Measurements from ENCODE around the gene PPP3CA.

Gene PPP3CA

DNA sequence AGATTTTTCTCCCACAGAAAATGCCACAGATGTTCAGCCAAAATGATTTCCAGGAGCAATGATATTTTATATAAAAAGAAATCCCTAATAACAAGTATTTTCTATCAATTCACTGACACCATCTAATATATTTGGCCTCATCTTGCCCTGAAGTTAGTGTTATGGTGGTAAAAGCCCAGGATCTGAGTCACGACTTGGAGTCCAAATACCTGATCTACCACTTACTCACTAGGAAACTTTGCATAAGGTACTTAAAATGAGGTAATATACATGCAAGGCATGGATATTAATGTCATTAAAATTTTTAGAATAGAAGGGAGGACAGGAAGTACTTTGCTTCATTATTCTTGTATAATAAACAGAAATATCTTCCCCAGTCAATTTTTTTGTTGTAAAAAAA is 16.3 kb downstream of the PPP3CA start:
- no peak for DNase-seq (ENCODE audit: low read depth in 2 of 2)

DNA sequence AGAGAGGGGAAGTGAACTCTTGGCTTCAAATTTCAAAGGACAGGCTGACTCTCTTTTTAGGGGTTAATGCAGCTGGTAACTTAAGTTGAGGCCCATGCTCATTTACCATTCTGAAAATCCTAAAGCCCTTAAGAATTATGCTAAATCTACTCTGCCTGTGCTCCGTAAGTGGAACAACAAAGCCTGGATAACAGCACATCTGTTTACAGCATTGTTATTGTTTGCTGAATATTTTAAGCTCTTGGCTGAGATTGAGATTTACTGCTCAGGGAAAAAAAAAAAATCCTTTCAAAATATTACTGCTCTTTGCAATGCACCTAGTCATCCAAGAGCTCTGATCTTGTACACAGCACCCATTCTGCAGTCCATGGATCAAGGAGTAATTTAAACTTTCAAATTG is 17.7 kb downstream of the PPP3CA start:
- DNase-seq (ENCODE audit: low read depth in 2 of 2): no peak

DNA sequence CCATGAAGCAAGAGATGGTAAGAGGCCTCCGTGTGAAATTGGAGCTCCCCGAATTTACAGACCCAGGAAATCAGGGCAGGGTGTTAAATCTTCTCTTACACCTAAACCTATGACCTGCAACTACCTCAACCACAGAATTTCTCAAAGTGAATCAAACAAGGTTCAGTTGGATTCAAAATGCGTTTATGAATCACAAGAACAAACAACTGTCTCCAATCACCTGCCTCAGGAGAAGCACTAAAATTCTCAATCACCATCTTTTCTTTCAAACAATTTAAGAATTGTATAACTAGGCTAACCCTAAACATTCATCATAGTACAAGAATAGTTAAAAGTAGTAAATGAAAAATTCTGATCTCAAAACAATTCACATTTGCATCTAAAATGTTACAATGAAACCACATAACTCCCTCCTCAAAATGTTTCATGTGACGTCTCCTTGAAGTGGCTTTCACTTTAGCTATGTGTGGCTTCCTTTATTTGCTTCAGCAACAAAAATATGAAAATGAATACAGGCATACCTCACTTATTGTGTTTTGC is 19.2 kb downstream of the PPP3CA start:
- DNase-seq (ENCODE audit: low read depth in 2 of 2): no peak

DNA sequence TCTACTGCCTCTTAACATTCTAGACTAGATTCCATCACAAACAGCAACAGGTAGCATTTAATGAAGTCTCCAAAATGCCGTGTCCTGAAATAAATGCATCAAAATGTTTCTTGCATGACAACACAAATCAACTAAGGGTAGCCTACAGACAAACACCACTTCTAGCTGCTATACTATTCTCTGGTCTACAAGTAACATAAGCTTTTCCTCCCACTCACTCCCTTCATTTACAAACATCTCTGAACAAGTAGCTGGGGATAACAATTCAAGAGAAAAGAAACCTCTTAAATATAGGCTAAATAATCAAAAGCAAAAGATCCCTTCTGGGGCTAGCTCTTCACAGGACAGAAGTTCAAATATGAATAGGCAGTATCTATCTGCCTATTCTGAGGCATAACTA is 20.8 kb downstream of the PPP3CA start:
- no peak for DNase-seq (ENCODE audit: low read depth in 2 of 2)

DNA sequence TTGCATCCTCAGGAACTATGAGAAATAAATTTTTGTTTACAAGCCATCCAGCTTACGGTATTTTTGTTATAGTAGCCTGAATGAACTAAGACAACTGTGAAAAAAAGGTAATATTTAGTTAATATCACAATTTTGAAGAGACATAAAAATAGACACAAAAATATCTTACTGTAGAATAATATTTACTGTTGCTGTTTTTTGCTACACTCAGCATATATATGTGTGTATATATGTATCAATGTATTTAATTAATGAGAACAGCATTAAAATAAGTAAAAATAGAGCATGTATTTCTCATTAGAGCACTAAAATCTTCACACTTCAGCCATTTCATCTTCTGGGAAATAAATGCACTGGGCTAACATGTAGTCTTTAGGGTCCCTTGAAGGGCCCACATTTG is 24.6 kb downstream of the PPP3CA start:
- DNase-seq (ENCODE audit: low read depth in 2 of 2): no peak

DNA sequence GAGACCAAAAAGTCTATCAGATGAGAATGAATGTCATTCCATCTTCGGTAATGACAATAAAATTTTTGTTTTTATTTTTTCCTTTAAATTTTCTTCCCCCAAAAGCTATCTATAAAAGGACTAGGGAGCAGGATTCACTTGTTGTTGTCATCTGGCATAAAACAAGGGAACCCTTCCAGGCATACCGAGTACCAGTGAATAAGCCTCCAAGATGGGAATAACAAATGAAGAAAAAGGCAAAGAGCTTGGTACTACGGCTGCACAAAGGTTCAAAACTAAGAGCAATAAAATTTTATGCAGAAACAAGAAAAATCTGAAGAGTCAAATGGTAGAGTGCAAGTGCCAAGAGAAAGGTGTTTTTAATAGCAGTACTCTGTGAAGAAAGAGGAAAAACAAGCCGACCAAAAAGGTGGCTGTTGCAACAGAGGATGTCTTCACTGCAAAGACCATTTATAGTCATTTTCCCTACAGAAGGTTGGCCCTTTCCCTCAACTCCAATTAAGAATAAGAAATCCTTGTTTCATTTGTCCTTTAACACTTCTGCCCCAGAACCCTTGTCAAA is 25.8 kb downstream of the PPP3CA start:
- no peak for DNase-seq (ENCODE audit: low read depth in 2 of 2)

DNA sequence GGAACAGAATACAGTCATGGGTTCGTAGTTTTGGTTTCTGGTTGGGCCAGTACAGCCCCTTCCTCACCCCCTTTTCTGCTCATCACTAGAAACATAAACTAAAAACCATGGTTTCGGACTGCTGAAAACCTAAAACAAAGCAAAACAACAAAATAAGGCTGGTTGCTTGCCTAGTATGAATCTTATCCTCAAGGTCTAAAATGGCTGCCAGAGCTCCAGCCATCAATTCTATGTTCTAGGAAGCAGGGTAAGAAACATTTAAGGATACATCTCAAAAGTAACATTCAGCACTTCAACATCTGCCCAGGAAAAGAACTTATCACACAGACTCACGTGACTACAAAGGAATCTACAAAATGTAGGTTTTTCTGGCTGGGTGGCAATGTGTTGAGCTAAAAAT is 31.5 kb downstream of the PPP3CA start:
- no peak for DNase-seq (ENCODE audit: low read depth in 2 of 2)

DNA sequence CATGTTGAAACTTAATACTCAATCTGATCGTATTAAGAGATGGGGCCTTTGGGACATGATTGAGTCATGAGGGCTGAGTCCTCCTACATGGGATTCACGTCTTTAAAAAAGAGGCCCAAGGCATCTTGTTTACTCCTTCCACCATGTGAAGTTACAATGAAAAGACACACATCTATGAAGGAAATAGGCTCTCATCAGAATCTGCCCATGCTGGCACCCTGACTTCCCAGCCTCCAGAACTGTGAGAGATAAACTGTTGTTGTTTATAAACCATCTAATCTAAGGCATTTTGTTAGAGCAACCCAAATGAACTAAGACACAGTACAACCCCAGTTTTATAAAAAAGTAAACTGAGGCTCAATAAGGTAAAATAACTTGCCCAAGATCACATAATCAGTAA is 32.3 kb downstream of the PPP3CA start:
- DNase-seq (ENCODE audit: low read depth in 2 of 2): no peak

DNA sequence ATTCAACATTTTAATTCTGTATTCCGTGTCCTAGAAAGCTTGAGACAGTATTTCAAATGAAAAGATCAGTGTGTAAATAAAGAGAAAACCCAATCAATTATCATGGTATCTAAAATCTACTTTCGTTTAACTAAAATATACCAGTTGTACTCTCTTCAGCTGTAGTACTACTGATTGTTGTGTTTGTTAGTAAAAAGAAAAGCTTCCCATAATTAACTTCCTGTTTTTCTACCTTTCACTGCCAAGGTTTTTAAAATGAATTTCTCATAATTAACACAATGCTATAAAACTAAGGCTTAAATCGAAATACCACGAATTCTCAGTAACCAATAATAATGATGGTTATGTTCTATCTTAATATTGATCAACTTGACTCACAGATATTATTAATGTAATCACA is 37.4 kb downstream of the PPP3CA start:
- no peak for DNase-seq (ENCODE audit: low read depth in 2 of 2)

DNA sequence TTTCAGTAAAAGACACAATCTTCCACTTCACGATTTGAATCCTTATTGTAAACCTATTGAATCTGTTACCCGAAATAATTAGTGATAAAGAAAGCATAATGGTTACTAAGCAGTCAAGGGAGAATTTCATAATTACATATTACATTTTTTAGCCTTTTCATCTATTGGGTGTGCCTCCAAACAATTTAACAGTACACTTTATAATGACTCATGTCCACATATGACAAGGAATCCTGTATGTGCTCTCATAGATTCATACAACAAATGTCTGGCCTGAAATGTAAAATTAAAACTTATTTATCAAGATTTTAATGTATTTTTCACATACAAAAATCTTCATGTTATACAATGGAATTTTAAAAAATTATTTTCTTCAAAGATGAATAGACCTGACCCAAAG is 39.4 kb downstream of the PPP3CA start:
- DNase-seq (ENCODE audit: low read depth in 2 of 2): no peak

DNA sequence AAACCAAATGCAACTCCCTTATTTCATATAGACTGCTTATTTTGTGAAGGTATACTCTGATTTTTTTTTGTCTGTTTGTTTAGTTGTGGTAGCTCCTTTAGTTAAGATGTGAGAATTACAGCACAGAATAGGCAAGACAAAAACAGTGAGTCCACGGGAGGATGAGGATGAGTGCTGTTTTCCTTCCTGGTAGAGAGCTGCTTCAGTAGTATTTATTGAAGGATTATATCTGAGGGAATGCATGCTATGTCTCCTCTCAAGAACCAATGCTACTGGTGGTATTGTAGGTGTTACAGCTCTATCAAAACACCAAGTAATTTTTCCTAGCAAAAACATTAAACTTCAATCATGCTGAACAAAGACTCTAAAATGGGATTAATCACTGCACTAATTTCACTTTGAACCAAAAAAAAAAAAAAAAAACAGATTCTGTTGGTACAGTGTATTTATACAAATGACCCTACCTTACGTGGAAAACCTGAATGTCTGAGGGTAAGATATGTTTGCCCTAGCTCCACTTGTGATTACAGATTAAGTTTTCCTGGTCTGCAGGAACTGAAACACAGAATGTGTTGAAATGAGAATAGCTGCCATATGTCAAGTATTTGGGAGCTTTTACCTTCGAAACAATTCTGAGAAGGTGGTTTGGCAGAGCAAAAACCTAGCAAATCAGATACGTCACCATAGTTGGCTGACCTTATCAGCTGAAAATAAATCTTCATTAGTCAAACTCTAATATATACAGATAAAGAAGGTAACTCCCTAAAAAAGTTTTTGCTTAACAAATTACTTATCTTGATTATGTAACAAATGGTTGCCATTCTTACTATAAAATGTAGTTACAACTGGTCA is 40.3 kb downstream of the PPP3CA start:
- no peak for DNase-seq (ENCODE audit: low read depth in 2 of 2)

DNA sequence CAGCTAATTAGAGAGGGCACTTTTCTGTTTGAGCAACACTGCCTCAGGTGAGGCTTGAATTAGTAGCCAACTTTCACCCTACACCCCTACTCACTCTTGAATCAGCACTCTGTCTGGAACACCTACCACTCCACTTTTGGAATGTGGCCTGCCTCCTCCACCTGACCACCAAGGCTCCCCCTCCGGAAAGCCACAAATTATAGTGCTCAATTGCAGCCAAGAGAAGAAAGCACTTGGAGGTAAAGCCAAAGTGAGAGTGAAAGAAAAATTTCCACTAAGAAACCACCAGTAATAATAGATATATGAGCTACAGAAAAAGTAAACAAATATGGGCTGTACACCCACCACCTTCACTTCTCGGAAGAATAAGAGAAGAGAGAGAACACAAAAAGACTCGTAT is 41.1 kb downstream of the PPP3CA start:
- DNase-seq (ENCODE audit: low read depth in 2 of 2): no peak

DNA sequence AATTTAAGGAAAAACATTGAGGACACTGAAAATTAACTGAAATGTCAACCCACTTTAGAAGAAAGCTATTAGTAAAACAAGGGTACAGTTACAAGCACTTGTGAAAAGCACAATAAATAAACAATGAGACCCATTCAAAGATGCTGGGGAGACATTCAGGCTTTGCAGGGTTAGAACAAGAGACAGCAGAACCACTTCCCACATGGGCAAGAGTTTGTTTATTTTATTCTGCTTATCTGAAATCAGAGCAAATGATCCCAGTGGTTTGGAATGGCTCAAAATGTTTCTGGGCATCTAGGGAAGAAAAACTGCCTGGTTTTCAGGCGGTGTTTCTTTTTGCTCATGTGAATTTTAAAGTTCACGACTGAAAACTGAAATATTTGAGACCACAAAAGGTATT is 42.4 kb downstream of the PPP3CA start:
- DNase-seq (ENCODE audit: low read depth in 2 of 2): no peak

DNA sequence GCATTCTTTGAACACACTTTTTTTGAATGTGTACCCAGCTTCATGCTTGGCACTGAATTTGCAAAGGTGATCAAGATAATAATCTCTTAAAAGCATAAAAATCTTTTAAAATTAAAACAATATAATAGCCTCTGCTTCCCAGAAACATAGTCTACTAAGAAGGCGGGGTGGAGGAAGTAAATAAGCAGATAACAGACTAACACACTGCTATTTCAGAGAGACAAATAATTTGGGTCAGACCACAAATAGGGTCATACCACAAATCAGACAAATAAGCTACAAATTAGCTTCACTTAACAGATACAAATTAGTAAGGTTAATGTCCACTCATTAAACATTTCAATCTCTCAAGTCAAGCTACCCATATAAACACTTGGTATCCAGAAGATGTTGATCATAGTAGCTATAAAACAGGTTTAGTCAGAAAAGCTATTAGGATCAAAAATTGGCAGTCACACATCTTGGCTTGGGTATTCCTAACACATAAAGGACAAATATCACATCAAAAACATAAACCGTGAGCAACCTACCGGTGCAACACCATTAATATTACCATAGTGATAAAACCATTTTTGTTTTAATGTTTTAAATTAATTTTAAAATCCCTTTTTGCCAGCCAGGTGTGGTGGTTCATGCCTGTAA is 47.3 kb downstream of the PPP3CA start:
- DNase-seq (ENCODE audit: low read depth in 2 of 2): no peak

DNA sequence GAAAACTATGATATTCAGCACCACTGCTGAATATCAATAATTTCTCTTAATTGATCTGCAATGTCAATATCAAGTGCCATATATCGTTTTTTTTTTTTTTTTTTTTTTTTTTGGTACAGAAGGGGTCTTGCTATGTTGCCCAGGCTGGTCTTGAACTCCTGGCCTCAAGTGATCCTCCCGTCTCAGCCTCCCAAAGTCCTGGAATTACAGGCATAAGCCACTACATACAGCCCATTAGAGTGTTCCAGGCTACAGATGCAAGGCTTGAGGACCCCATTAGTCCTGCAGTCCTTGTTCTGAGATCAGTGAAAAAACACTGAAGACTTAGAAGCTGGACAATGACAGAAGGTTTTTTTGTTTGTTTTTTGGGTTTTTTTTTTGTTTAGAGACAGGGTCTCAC is 48.3 kb downstream of the PPP3CA start:
- DNase-seq (ENCODE audit: low read depth in 2 of 2): no peak

DNA sequence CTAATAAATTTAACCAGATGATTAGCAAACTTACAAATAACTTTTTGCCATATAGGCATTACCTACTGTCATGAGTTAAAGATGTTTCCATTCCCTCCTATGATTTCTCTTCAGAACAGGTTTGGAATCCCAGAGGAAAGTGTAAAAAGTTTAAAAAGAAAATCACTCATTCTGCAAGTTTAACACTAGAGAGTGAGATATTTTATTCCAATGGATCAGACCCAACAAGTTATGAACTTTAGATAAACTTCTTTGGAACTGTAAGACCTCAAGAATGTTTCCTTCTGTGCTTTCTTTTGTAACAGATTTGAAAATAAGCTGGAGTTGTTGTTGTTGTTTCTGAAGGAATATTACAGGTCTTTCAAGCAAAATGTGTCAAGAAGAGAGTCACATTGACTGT is 51.6 kb downstream of the PPP3CA start:
- DNase-seq (ENCODE audit: low read depth in 2 of 2): no peak

DNA sequence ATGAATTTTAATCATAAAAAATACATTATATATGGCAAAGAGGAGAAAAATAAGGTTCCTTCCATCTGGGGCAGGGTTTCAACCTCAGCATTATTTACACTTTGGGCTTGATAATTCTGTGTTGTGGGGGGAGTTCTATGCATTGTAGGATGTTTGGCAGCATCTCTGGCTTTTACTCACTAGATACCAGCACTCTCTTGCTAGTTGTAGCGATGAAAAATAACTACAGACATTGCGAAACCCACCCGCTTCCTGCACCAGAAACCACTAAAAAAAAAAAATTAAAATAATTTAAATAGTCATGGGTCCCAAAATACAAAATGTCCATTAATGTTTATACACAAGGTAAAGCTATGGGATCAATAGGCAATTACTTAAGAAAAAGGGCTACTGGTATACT is 52.7 kb downstream of the PPP3CA start:
- DNase-seq (ENCODE audit: low read depth in 2 of 2): no peak

DNA sequence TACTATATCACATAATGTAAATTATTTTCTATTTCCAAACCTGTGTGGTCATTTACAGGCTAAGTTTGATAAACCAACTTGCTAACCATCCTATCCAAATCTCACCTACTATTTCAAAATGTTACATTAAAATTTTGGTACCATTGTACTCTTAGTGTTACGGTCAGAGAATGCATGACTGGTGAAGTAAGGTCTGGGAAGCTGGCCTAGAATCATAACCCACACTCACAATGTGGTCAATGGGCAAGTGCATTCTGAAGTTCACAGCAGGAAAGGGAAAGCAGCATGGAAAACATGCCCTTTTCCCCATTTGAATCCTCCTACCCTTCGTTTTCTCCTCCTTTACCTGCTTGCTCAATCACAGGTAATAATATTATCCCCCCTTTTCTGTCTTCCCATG is 54.4 kb downstream of the PPP3CA start:
- no peak for DNase-seq (ENCODE audit: low read depth in 2 of 2)

DNA sequence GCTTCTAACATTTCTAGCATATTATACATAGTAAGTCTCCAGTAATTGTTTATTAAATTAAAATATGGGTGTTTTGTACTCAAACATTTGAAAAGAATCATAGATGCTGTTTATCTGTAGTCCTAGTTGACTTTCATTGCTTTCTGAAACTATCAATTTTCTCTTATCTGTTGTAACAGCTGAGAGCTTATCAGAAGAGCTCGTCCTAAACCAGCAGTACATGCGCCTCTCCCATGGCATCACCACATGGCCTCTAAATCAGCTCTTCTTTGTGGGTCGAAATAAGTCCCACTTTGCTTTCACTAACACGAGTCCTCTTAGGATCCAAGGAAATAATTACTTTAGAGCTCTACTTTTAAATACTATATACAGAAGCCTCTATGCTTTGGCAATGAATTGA is 55.1 kb downstream of the PPP3CA start:
- no peak for DNase-seq (ENCODE audit: low read depth in 2 of 2)

DNA sequence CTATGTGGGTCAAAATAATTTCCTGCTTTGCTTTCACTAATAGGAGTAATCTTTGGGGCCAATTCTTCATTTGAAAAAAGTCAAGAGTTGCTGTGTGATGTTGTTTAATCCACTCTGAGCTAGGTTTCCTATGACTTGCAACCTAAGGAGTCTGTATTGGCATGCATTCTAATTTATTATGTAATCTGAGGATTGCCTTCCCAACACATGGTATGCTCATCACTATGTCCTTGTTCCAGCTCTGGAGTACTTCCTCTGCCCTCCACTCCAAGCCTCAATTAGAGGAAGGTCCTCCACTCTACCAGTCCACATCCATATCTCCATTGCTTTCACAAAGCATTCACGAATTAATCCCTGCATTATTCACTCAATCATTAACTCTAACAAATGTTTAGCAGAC is 56.1 kb downstream of the PPP3CA start:
- DNase-seq (ENCODE audit: low read depth in 2 of 2): no peak

DNA sequence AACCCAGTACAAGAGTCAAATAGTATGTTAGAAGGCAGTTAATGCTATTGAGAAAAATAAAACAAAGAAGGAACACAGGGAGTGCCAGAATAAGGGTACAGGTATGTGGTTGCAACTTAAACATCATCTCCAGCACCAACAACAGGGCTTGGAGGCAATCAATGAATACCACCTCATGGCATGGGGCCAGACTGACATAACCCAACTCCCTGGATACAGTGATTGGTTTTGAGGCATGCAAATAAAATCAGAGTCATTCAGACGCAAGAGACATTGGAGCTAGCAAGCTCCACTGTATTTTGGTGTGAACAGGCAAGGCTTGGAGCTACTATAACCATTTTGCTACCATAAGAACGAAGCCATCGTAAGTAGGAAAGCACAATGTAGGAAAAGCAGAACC is 56.7 kb downstream of the PPP3CA start:
- DNase-seq (ENCODE audit: low read depth in 2 of 2): no peak

DNA sequence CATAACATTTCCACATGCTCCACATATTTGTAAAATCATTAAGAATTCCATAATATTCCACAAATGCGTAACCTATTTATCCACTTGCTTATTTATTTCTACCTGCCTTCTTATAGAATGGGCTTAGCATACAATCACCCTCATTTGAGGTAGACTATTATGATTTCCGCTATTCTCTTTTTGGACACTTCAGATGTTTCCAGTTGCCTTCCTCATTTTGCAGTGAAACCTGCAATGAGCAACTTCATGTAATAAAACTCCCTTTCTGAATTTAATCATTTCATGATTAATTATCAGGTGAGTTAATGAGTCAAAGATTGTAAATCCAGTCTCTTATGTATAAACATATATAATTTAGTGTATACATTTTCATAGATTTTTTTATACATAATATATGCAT is 58.0 kb downstream of the PPP3CA start:
- no peak for DNase-seq (ENCODE audit: low read depth in 2 of 2)

Measured in stimulated activated CD4-positive, alpha-beta T cell treated with anti-CD3 and anti-CD28 coated beads, Interleukin-12 subunit alpha, Interleukin-12 subunit beta, amount 100 ng/mL, for 24 hours (primary cell).